T-helper 2 cell (primary cell): ENCODE measurements around the gene ROBO1.

ENCODE experiments used
- DNase-seq, 5 experiments: peaks; one replicate each; pipeline versions ENCODE4 v3.0.0 to v3.0.0-alpha.2; 2012 to 2022

The ROBO1 gene

GRCh38 chr3:78588906-78589621 is 1178.7 kb downstream of the ROBO1 start:
- no peak for DNase-seq

DNA sequence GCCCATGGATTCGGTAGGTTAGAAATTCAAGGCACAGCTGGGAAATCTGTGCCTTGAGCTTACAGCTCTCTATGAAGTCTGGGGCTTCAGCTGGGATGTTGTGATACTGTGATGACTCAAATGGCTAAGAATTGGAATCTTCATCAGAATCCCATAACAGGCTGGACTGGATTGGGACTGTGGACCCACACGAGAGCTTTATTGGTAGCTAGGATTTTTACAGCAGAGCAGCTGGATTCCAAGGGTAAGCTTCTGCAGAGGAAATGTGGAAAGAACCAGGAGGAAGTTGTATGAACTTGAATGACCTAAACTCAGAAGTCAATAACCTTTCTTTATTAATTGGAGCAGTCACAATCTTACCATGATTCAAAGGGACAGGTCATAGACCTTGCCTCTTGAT is 1187.1 kb downstream of the ROBO1 start:
- DNase-seq = no peak

GRCh38 chr3:78571486-78571885 is 1196.3 kb downstream of the ROBO1 start:
- DNase-seq = no peak

GRCh38 chr3:78570496-78570895 is 1197.3 kb downstream of the ROBO1 start:
- DNase-seq = no peak

DNA sequence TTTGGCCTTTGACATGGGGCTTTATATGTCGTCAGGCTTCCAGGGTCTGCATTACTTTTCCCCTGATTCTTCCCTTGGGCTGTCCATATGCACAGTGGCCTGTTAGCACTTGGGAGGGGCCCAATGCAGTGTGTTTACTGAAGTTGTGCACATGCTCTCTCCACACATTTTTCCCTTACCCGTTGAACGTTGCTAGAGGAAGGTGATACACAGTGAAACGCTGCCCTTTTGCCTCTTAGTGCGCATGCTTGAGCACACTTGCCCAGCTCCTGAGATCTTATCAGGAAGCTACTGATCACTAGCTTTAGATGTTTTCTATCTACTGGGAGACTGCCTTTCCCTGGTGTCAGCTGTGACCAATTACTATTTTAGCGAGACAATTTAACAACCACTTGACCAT is 1198.0 kb downstream of the ROBO1 start:
- DNase-seq = no peak

DNA sequence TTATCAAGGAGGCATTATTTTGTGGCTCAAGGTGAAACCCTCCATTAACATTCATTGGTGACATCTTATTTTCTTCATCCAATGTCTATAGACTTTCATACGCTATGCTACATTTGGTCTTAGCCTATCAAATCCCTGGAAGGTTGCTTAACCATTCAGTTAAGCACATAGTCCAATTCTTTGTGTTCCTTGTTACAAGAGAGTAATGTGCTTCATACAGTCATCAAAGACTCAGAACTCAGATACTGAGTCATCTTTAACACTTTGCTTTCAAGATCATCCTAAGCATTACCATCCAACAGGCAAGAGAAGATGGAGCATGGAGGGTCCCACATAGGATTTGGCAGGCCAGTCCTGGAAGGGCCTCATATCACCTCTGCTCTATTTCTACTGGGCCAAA is 1202.1 kb downstream of the ROBO1 start:
- no peak for DNase-seq

GRCh38 chr3:78562328-78562727 is 1205.5 kb downstream of the ROBO1 start:
- no peak for DNase-seq
